ENCODE data around the gene PRKAG2. TPM values are rescaled to one million over a fixed set of nuclear protein-coding genes. Genes with fewer than 3 reads are reported as not detected.

The PRKAG2 gene
- total RNA-seq, 1 experiment from 2014 or later = 23.9 TPM

Other genes starting within 250 kb of the PRKAG2 start
- gene GALNTL5, start 79.3 kb upstream of the PRKAG2 start, total RNA-seq (2014; rRNA removed) = not detected in 2 replicates
- 18.1 and 19.5 TPM in 2 replicates for gene GALNT11, start 148.6 kb upstream of the PRKAG2 start, total RNA-seq (2014; rRNA removed)

All from PC-3 (cell line).